ENCODE data around the gene SIRT4.

DNA sequence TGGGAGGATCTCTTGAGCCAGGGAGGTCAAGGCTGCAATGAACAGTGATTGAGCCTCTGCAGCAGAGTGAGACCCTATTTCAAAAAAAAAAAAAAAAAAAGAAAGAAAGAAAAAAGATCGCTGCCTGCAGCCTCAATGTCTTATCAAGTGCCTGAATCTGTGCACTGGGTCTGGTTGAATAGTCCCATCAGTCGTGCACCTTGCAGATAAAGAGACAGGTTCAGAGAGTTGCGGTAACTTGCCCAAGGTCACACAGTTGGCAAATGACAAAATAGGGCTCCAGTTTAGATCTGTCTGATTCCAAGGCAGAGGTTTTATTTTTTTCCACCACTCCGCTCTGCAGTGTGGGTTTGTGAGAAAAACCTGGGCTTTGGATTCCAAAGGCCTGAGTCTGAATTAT is 26.1 kb downstream of the SIRT4 start:
- TF ChIP-seq, protein P1, sequence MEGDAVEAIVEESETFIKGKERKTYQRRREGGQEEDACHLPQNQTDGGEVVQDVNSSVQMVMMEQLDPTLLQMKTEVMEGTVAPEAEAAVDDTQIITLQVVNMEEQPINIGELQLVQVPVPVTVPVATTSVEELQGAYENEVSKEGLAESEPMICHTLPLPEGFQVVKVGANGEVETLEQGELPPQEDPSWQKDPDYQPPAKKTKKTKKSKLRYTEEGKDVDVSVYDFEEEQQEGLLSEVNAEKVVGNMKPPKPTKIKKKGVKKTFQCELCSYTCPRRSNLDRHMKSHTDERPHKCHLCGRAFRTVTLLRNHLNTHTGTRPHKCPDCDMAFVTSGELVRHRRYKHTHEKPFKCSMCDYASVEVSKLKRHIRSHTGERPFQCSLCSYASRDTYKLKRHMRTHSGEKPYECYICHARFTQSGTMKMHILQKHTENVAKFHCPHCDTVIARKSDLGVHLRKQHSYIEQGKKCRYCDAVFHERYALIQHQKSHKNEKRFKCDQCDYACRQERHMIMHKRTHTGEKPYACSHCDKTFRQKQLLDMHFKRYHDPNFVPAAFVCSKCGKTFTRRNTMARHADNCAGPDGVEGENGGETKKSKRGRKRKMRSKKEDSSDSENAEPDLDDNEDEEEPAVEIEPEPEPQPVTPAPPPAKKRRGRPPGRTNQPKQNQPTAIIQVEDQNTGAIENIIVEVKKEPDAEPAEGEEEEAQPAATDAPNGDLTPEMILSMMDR (IDR thresholded peaks at IDR 0.05) = no peak
- no peak for TF ChIP-seq POLR2AphosphoS5 (IDR thresholded peaks at IDR 0.05)
